Measurements from ENCODE around the gene KCNIP1. TPM values are rescaled to one million over a fixed set of nuclear protein-coding genes. Genes with fewer than 3 reads are reported as not detected.

KCNIP1 gene
- total and polyA plus RNA-seq, 9 of the 15 experiments (the other 6 are each of a cell fraction or from before 2014, with no cell fraction given), result not detected

GRCh38 chr5:170691657-170692056 is 187.8 kb downstream of the KCNIP1 start:
- no peaks in the 10 kb centered on the region for H3K27me3 ChIP-seq (ENCODE audit: control insufficient read depth in 2 of 2, insufficient read depth in 2 of 2, low read length in 2 of 2)
- TF ChIP-seq RAD21 (CRISPR knock-in tag; conservative IDR thresholded peaks at IDR 0.05 in 1 of 2, IDR thresholded peaks at IDR 0.05 in 1 of 2), result 0 out of 4 replicates have a peak, but pooled peaks of 1 of the 2 experiments have one; percentile 17
- TF ChIP-seq CTCF (IDR thresholded peaks at IDR 0.05 in 2 of 3, conservative IDR thresholded peaks at IDR 0.05 in 1 of 3; ENCODE audit: insufficient read depth in 2 of 3, low read depth in 1 of 3, low read length in 3 of 3), result 0 out of 6 replicates have a peak, but pooled peaks of 1 of the 3 experiments have one; percentile 10
- TF ChIP-seq TAF7 (tag; IDR thresholded peaks at IDR 0.05), result no peak
- POLR2A ChIA-PET, result no interaction called here
- H3K9me1 ChIP-seq (ENCODE audit: control insufficient read depth, insufficient read depth, low read length), result no peaks in the 10 kb centered on the region
- CTCF ChIA-PET (ENCODE audit: low intra/inter-chr PET ratio), result no interaction called here
- H3K4me2 ChIP-seq (ENCODE audit: insufficient read depth, low read length), result no peak overlapping the region
- no peaks in the 10 kb centered on the region for H3K79me2 ChIP-seq (ENCODE audit: control insufficient read depth, insufficient read depth, low read length)
- ATAC-seq (no peak), DNase-seq (ENCODE audit: extremely low read depth in 1 of 4, low spot score in 3 of 4) (no peak), FAIRE-seq (no peak)
- H2AFZ ChIP-seq (ENCODE audit: low read depth, low read length), result no peak overlapping the region
- H3K9me3 ChIP-seq (replicated peaks; ENCODE audit: control insufficient read depth, insufficient read depth, low read depth, low read length), result no peaks in the 10 kb centered on the region
- H3K27ac ChIP-seq (ENCODE audit: extremely low read depth, low read depth, low read length), result no peak overlapping the region
- intact Hi-C loops (cut with micrococcal nuclease), result no loop called here
- H4K20me1 ChIP-seq (replicated peaks; ENCODE audit: control insufficient read depth, insufficient read depth, low read length), result 0 out of 2 replicates have a peak, but pooled peaks cover 3% of the 10 kb centered on the region
- WGBS (ENCODE audit: insufficient coverage, low coverage, missing lambda C conversion rate), result 0% methylated on average over 4 of the region's 4 CpGs
- H3K9ac ChIP-seq (ENCODE audit: insufficient read depth in 1 of 2, low read depth in 2 of 2, low read length in 2 of 2), result no peak overlapping the region
- no peaks in the 10 kb centered on the region for H3K36me3 ChIP-seq (ENCODE audit: control insufficient read depth, insufficient read depth, low read length)
- H3K4me3 ChIP-seq, result no peak overlapping the region
- no TSS peak for BruUV-seq (replicated peaks)
- in situ Hi-C loops (cut with MboI), result no loop called here
- no peaks in the 10 kb centered on the region for H3K4me1 ChIP-seq (replicated peaks in 1 of 2; ENCODE audit: control insufficient read depth in 2 of 2, insufficient read depth in 2 of 2, low read length in 2 of 2)
